Fibroblast of peridontal ligament (primary cell): ENCODE measurements around the gene XG.

Experiments
- DNase-seq: peaks from one replicate; pipeline ENCODE4 v3.0.0-alpha.2; 2010; ENCODE audit errors: extremely low read depth

Gene XG

GRCh38 chrX:2819345-2820135 lies 67.7 kb downstream of the XG start:
- DNase-seq, result peak; percentile 47

- no peak for DNase-seq
Measured at GRCh38 chrX:2820136-2820771, 68.4 kb downstream of the XG start.

GRCh38 chrX:2823795-2824386 lies 72.1 kb downstream of the XG start:
- no peak for DNase-seq

- DNase-seq, result no peak
Measured at GRCh38 chrX:2824886-2825285, 73.0 kb downstream of the XG start.

GRCh38 chrX:2828344-2828958 lies 76.6 kb downstream of the XG start, which contains the start of gene GYG2:
GYG2 (plus strand) TSS chrX:2828930; CDS start chrX:2830189, 1,259 bp downstream.
- peak; percentile 55 for DNase-seq

- no peak for DNase-seq
Measured at GRCh38 chrX:2828959-2829411, 77.1 kb downstream of the XG start.

- DNase-seq, result no peak
Measured at GRCh38 chrX:2829469-2830246, 77.8 kb downstream of the XG start.

- DNase-seq, result no peak
Measured at GRCh38 chrX:2831471-2832228, 79.8 kb downstream of the XG start.

GRCh38 chrX:2837961-2838360 lies 86.1 kb downstream of the XG start:
- no peak for DNase-seq

- DNase-seq, result no peak
Measured at GRCh38 chrX:2840961-2841360, 89.1 kb downstream of the XG start.

- DNase-seq, result no peak
Measured at GRCh38 chrX:2841537-2841936, 89.7 kb downstream of the XG start.

- no peak for DNase-seq
Measured at GRCh38 chrX:2846992-2847391, 95.2 kb downstream of the XG start.

- peak; percentile 69 for DNase-seq
Measured at GRCh38 chrX:2848871-2849301, 97.0 kb downstream of the XG start.

- DNase-seq, result no peak
Measured at GRCh38 chrX:2854918-2855317, 103.1 kb downstream of the XG start.

GRCh38 chrX:2855761-2856160 lies 103.9 kb downstream of the XG start:
- DNase-seq, result no peak

GRCh38 chrX:2857566-2857965 lies 105.7 kb downstream of the XG start:
- DNase-seq, result no peak

GRCh38 chrX:2859197-2859797 lies 107.5 kb downstream of the XG start:
- no peak for DNase-seq

- no peak for DNase-seq
Measured at GRCh38 chrX:2862404-2862803, 110.6 kb downstream of the XG start.

- no peak for DNase-seq
Measured at GRCh38 chrX:2863646-2864045, 111.8 kb downstream of the XG start.
